Hematopoietic multipotent progenitor cell treated with erythropoietin and hydrocortisone succinate and interleukin-3 and kit ligand, for 8 days (in vitro differentiated cells): Measurements from ENCODE around the gene PADI3.

ENCODE experiments used
- DNase-seq: peaks from one replicate; pipeline ENCODE4 v3.0.0-alpha.2; 2015

Gene PADI3

DNA sequence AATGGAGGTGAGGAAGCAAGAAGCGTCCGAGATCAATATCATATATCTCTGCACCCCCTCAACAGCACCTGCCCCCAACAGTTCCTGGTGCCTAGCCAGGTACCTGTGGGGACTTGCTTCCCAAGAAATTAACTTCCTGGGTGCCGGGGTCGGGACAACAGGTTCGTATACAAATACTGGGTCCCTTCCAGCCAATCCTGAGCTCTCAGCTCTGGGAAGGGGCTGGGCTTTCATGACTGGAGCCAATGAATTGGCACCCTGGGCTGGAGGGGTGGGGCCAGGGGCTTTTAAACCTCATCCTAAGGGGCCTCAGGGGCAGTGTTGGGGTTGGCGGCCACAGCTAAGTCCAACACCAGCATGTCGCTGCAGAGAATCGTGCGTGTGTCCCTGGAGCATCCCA, at the start of gene PADI3:
TSS of gene PADI3 (plus strand) at position 318 of the 400 bp plus-strand sequence. CDS start at position 358, 40 bp downstream.
- DNase-seq, result no peak

DNA sequence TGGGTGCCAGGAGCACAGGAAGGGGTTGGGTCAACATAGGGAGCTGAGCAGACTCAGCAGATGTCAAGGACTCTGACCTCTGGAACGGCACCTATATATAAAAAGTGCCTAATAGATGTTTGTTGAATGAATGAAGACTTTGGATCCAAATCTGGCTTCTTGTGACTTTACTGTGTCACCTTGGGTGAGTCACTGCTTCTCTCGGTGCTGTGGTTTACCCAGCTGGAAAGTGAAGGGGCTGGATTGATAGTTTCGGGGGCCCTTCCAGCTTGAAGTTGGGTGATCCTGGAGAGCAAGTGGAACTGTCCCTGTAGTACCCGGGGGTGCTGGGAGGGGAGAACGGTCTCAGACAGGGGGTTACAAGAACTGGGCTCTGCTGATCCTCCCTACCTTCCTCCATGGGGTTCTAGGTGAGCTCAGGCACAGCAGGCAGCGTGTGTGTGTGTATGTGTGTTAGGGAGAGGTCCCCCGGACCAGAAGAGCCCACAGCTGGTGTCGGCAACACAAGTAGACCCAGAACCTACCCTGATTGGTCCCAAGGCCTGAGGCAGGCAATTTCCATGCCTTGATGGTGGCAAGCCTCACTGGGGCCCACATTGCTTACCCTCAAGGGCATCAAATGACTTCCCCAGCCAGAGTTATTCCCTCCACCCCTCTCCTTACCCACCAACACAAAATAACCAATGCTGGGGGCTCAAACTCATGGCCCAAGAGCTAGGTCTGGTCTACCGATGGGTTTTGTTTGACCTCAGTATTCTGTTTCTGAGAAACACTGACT, 49.4 kb upstream of the PADI3 start:
- no peak for DNase-seq

DNA sequence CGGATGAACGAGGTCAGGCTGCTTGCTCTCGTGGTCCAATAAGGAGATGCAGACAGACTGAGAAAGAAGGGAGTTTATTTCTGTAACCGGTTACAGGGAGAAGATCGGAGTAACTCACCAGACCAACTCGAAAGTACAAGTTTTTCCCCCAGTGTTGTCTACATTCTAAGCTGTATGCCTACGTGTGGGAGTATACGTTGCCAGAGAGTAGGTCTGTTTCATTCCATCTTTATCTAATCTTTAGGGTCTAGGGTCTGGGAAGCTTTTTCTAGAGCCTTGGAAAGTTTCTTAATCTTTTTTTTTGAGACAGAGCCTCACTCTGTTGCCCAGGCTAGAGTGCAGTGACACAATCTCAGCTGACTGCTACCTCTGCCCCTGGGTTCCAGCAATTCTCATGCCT, 48.7 kb upstream of the PADI3 start:
- no peak for DNase-seq

DNA sequence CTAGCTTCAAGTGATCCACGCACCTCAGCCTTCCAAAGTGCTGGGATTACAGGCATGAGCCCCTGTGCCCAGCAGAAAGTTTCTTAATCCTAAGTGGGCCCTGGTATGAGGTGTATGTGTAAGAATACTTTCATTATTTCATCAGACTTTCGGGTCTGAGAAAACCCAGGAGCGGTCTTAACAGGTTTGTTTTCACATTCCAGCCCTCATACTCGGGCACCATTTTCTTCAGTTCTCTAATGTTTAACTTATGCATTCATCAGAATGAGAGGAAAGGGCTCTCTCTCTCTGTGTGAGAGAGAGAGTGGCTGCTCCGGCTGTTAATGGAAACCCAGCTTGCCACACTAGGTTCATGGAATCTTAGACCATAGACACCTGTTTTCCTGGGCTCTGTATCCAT, 48.1 kb upstream of the PADI3 start:
- no peak for DNase-seq

- no peak for DNase-seq
Measured at GRCh38 chr1:17201201-17202021, 47.5 kb upstream of the PADI3 start.

DNA sequence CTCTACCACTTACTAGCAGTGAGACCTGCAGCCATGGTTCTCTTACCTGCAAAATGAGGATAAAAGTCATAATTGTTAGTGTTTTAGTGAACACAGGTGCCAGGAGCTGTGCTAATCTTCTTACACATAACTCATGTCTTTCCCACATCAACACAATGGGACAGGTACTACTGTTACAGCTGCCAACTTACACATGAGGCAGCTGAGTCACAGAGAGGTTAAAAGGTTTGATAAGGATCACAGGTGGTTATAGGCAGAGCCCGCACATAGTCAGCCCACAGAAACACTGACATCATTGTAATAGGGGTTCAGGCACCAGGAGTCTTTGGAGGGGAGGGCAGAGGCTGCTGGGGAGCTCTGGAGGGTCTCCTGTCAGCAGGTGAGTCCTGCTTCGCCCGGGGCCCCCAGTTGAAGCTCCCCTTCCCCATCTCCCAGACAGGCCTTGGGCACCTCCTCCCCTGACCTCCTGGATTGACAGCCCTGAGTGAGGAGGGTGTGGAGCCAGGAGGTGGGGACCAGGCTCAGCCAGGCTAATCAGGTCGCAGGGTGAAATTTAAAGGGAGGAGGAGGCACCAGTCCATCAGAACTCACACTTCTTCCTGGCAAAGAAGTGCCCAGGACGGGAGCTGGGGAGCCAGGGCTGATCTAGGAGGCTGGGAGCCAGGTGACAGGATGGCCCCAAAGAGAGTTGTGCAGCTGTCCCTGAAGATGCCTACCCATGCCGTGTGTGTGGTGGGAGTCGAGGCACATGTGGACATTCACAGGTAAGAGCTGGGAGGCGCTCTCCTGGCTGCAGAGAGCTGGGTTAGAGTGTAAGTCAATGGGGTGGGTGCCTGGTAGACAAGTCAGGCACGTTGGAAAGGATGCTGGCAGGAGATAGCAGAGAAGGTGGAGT, 44.1 kb upstream of the PADI3 start, which contains the start of gene PADI1:
TSS of gene PADI1 (plus strand) at position 583 of the 895 bp plus-strand sequence. CDS start at position 673, 90 bp downstream.
- no peak for DNase-seq

DNA sequence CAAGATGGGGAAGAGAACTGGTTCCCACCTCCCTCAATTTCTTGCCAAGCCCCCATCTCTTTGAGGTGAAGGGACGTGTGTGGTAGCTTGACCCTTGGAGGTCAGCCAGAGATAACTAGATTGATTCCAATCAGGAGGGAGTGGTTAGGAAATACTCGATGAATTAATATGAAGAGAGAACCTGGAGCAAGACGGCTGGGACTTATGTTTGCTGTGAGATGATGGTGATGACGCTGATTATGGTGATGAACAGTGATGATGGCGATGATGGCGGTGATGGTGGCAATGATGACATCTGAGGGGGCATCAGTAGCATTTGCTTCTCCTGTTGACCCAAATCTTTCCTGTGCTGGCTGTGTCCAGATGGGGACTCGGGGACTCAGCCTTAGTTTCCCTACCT, 43.2 kb upstream of the PADI3 start:
- no peak for DNase-seq

GRCh38 chr1:17206196-17206595, 42.7 kb upstream of the PADI3 start:
- DNase-seq, result no peak

- DNase-seq, result peak; percentile 3
Measured at GRCh38 chr1:17207046-17207445, 41.9 kb upstream of the PADI3 start.

DNA sequence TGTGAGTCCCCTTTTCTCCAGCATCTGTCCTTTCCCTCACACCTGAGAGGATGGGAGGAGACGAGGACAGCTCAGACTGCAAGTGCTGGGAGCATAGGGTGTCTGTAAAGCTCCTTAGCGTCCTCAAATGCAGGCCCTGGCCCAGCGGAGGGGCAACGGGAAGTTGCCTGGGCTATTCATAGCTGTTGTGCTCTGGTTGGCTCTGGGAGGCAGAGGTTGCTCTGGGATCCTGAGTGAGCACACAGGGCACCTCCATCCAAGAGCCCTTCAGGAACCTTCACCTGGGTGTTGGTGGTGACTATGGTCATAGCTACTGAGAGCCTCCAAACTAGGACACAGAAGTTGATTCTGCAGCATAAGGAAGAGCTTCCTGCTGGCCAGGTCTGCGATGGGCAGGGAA, 41.4 kb upstream of the PADI3 start:
- no peak for DNase-seq

DNA sequence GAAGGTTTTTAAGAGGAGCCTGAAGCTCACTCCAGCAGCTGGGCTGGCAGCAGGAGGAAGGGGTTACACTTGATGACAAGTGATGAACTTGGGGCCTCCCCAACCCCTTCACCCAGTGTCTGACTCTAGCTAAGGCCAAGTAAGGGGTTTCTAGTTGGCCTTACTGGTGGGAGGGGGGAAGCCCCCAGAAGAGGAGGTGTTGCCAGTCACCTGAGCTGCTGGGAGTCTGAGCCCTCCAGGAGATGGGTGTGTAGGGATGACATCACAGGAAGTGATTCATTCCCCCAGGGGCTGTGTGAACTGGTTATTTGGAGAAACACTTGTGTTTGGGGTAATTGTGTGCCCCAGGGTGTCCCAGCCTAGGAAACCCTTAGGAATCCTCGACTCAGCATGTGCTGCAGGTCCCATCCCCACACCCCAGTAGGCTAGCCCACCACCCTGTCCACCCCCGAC, 40.9 kb upstream of the PADI3 start:
- DNase-seq, result no peak

GRCh38 chr1:17208546-17208945, 40.4 kb upstream of the PADI3 start:
- DNase-seq, result no peak

DNA sequence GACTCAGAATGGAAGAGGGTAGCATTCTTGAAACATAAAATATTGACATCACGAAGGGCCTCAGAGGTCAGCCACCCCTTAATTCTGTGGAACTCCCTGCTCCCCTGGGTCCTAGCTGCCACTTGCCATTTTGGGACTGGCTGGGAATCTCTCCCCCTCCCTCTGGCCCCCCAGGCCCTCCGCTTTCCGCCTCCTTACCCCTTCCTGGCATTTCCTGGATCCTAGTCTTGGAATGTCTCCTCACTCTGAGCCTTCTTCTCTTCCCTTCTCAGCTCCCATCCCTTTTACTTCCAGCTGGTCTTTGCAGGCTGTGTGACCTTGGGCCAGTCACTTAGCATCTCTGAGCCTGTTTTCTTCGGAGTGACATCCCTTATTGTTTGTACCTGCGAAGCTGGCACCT, 39.5 kb upstream of the PADI3 start:
- no peak for DNase-seq

DNA sequence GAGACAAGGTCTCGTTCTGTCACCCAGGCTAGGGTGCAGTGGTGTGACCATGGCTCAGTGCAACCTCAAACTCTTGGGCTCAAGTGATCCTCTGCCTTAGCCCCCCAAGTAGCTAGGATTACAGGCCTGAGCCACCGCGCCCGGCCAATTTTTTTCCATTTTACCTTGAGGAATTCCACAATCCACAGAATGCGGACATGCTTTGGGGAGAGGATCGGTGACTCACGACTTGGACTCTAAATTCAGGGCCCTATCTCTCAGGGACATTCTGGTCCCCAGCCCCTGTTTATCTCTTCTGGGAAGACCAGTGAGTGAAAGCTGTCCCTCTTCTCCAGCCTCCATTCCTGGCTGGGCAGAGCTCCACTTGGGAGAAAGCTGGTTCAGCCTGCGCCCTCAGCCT, 38.7 kb upstream of the PADI3 start:
- DNase-seq, result no peak

DNA sequence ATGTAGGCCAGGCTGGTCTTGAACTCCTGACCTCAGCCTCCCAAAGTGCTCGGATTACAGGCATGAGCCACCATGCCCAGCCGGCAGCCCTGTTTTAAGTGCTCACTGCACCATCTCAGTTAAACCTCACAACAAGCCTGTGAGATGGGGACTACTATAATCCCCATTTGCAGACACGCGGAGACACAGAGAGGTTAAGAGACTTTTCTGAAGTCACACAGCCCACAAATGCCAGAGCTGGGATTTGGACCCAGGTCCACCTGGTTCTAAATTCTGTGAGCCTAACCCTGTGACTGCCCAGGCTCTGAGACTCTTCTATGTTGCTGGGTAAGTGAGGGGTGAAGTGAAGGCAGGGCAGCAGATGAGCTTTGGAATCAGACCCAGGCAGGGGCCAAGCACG, 37.5 kb upstream of the PADI3 start:
- no peak for DNase-seq

DNA sequence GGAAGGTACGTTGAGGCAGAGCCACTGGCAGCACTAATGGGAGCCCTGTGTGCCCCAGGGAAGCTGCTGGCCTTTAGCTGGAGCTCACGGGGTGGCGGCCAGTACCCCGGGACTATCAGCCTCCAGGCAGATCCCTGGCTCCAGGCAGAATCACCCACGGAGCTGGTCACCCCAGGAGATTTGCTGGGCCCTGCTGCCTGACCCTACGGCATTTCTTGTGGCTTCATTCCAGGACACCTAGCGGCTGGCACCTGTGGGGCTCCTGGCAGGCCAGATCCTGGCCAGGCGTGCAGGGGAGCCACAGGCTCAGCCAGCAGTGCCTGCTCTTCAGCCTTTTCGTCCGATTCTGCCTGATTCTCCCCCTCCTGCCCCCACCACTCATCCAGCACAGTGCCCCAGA, 36.9 kb upstream of the PADI3 start:
- DNase-seq, result no peak

GRCh38 chr1:17212487-17213121, 36.3 kb upstream of the PADI3 start:
- DNase-seq, result peak; percentile 56

- DNase-seq, result peak; percentile 22
Measured at GRCh38 chr1:17213148-17213781, 35.6 kb upstream of the PADI3 start.

- no peak for DNase-seq
Measured at GRCh38 chr1:17213782-17214148, 35.1 kb upstream of the PADI3 start.

DNA sequence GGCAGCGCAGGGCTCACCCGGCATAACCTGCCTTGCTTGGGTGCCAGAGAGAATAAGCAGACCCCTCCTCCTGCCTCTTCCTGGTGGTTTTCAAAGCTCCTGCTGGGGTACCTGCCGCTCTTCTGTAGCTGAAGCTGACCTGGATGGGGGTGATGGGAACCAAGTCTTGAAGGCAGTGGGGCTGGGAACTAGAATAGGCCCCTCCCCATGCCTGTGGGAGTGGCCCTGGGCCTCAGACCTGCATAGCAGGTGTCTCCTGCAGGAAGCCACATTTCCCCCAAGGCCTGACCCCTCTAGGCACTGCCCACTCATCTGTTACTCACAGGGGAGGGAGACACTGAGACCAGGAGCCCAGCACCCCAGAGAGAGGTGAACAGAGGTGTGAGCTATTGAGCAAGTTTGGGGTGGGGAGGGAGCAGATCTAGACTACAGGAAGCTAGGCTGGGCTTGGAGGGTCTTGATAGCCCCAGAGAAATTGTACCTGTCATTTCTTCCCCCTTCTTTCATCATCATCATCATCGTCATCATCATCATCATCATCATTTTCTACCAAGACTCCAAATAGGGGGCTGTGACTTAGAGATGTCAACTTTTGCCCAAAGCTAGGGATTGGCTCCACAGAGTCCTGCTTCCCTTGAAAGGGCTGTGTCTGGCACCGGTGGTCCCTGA, 33.9 kb upstream of the PADI3 start:
- DNase-seq, result no peak

DNA sequence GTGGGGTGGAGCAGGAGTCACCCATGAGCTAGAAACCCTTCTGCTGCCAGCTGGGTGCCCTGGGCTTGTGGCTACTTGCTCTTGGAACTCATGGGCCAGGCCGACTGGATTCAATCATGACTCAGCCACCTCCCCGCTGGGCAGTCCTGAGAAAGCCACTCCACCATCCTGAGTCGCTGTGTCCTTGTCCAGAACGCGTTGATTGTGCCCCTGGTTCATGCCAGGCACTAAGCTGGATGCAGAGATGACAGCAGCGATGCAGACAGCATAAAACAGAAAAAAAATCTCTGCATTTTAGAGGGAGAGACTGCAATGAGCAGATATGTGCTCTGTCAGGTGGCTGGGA, 33.4 kb upstream of the PADI3 start:
- no peak for DNase-seq

GRCh38 chr1:17216078-17216477, 32.8 kb upstream of the PADI3 start:
- DNase-seq, result no peak
